ENCODE data around the gene OR56A4.

GRCh38 chr11:6052374-6052773 is 45.6 kb upstream of the OR56A4 start:
- no peak for TF ChIP-seq SIN3A (IDR thresholded peaks at IDR 0.05; ENCODE audit: borderline replicate concordance, insufficient read depth, low read length)
- TF ChIP-seq REST (IDR thresholded peaks at IDR 0.05; ENCODE audit: insufficient read depth in 1 of 2, low read depth in 2 of 2, low read length in 2 of 2): no peak
- no peak for TF ChIP-seq POLR2AphosphoS5 (IDR thresholded peaks at IDR 0.05; ENCODE audit: low read depth, low read length)
- no peak for TF ChIP-seq TAF1 (IDR thresholded peaks at IDR 0.05; ENCODE audit: borderline replicate concordance, insufficient read depth, low read length)
